Measurements from ENCODE around the gene FUT3.

Gene FUT3

GRCh38 chr19:5837761-5838352 is 13.4 kb downstream of the FUT3 start:
- H3K27ac ChIP-seq, result no peak overlapping the region
- TF ChIP-seq, protein P1, sequence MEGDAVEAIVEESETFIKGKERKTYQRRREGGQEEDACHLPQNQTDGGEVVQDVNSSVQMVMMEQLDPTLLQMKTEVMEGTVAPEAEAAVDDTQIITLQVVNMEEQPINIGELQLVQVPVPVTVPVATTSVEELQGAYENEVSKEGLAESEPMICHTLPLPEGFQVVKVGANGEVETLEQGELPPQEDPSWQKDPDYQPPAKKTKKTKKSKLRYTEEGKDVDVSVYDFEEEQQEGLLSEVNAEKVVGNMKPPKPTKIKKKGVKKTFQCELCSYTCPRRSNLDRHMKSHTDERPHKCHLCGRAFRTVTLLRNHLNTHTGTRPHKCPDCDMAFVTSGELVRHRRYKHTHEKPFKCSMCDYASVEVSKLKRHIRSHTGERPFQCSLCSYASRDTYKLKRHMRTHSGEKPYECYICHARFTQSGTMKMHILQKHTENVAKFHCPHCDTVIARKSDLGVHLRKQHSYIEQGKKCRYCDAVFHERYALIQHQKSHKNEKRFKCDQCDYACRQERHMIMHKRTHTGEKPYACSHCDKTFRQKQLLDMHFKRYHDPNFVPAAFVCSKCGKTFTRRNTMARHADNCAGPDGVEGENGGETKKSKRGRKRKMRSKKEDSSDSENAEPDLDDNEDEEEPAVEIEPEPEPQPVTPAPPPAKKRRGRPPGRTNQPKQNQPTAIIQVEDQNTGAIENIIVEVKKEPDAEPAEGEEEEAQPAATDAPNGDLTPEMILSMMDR (IDR thresholded peaks at IDR 0.05), result no peak
- TF ChIP-seq ZFX (IDR thresholded peaks at IDR 0.05; ENCODE audit: borderline replicate concordance), result no peak

DNA sequence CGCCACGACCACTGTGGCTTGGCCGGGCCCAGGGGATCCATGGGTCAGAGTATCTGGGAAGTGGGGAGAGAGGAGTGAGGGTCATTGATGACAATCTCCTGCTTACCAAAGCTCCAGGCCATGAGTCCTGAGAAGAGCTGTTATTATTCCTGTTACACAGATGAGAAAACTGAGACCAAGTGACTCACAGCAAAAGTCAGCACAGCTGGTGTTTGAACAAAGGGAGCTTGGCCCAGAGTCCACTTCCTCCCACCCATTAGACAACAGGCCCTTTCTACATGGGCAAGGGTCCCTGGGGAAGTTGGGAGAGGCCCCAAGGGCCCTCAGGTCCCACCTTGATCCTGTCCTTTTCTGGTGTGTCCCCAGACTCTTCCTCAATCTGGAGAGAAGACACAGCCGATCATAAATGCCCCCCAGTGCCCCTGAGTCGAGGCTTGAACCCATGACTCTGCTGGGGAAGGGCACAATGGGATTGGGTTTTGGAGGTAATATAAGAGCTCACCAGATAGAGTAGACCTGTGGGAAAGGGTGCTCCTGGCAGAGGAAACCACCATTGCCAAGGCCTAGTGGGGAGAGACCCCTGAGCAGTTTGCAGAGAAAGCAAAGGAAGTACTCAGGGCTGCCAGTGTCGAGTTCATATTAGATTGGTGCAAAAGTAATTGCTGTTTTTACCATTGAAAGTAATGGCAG is 18.6 kb downstream of the FUT3 start:
- H3K27ac ChIP-seq, result no peak overlapping the region

DNA sequence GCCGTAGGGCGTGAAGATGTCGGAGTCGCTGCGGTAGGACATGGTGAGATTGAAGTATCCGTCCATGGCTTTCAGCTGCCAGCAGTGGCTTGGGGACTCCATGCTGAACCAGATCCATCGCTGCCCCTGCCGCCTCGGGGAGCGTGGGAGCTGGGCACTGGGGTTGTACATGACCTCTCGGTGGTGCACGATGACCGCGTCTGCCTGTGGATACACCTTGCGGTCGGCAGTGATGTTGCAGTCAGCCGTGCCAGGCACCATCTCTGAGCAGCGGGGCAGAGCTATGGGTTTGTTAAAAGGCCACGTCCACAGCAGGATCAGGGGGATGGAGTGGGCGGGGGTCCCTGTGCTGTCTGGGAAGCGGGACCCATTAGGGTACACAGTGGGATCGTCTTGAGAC is 19.2 kb downstream of the FUT3 start:
- TF ChIP-seq, protein P1 (IDR thresholded peaks at IDR 0.05), result no peak
- TF ChIP-seq ZFX (IDR thresholded peaks at IDR 0.05; ENCODE audit: borderline replicate concordance), result no peak
- H3K27ac ChIP-seq, result no peak overlapping the region

More for the DNA sequence above, 18.6 kb downstream of the FUT3 start:
- TF ChIP-seq, protein P1 (IDR thresholded peaks at IDR 0.05), result no peak
- no peak for TF ChIP-seq ZFX (IDR thresholded peaks at IDR 0.05; ENCODE audit: borderline replicate concordance)

GRCh38 chr19:5831159-5831558 is 20.1 kb downstream of the FUT3 start:
- no peak overlapping the region for H3K27ac ChIP-seq
- TF ChIP-seq, protein P1 (IDR thresholded peaks at IDR 0.05), result no peak
- no peak for TF ChIP-seq ZFX (IDR thresholded peaks at IDR 0.05; ENCODE audit: borderline replicate concordance)

GRCh38 chr19:5829567-5830310 is 21.5 kb downstream of the FUT3 start:
- TF ChIP-seq ZFX (IDR thresholded peaks at IDR 0.05; ENCODE audit: borderline replicate concordance), result no peak
- TF ChIP-seq, protein P1 (IDR thresholded peaks at IDR 0.05), result no peak
- no peak overlapping the region for H3K27ac ChIP-seq

GRCh38 chr19:5828661-5829566 is 22.3 kb downstream of the FUT3 start:
- peak overlapping the region; percentile 88 for H3K27ac ChIP-seq
- no peak for TF ChIP-seq ZFX (IDR thresholded peaks at IDR 0.05; ENCODE audit: borderline replicate concordance)
- TF ChIP-seq, protein P1 (IDR thresholded peaks at IDR 0.05), result no peak
